ENCODE data around the gene IFNAR2.
"Not testable (repeated sequence)": the region's sequence is repeated elsewhere in the genome, so short reads cannot be mapped to it uniquely, and the experiment has no call there.

Gene IFNAR2

DNA sequence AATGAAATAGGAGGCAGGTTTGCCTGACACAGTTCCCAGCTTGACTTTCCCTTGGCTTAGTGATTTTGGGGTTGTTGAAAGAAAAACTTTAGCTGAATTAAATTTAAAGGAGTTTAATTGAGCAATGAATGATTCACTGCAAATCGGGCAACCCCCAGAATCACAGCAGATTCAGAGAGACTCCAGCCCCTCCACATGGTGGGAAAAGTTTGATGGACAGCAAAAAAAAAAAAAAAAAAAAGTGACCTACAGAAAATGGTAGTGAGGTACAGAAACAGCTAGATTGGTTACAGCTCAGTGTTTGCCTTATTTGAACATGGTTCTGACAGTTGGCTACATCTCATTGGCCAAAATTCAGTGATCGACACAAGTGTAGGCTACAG lies 12.6 kb upstream of the IFNAR2 start:
- no peak for DNase-seq

DNA sequence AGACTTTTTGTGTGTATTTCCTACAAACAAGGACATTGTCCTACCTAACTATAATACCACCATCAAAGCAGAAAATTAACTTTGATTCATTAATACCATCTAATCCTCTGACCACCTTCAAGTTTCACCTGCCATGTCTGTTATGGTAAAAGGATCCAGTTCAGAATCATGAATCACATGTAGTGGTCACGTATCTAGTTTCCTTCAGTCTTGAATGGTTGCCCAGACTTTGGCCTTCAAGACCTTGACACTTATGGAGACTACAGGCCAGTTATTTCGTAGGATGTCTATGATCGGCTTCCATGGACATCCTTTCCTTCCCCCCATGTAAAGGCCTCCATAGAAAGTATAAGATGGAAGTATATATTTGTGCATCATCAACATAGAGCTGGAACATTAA lies 10.4 kb upstream of the IFNAR2 start:
- DNase-seq = no peak

DNA sequence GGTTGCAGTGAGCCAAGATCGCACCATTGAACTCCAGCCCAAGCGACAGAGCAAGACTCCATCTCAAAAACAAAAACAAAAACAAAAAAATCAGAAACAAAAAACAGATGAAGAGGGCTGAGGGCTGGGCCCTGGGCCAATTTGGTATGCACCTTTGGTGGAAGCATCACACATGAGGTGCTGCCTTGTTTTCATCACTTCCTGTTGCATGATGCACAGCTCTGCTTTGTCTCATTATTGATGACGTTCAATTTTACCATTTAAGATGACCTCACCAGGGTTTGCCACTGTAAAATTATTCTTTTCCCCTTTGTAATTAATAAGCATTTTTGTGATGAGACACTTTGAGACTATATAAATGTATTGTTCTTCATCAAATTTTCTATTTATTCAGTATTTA lies 9.8 kb upstream of the IFNAR2 start:
- no peak for DNase-seq

DNA sequence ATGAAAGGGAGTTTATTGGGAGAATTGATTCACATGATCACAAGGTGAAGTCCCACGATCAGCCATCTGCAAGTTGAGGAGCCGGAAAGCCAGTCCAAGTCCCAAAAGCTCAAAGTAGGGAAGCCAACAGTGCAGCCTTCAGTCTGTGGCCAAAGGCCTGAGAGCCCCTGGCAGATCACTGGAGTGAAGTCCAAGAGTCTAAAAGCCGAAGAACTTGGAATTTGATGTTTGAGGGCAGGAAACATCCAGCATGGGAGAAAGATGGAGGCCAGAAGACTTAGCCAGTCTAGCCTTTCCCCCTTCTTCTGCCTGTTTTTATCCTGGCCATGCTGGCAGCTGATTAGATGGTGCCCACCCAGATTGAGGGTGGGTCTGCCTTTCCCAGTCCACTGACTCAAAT lies 4.4 kb upstream of the IFNAR2 start:
- DNase-seq = not testable (repeated sequence)

DNA sequence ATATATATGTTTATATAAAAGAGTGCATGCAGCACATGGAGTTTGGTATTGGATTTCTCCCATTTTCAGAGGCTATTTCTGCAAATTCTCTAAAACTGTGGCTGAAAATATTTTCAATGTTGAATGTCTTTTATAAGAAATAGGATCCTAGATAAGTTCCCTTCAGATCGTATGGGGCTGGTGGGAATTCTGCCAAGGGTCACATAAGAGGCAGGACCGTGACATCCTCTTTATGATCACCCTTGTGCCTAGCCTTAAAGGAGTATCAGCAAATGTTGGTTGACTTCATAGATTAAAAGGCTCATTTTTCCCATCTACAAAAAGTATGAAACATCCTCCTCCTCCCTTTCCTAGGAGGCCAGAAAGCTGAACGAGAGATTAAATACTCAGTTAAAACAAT lies 1.3 kb upstream of the IFNAR2 start:
- DNase-seq = no peak

DNA sequence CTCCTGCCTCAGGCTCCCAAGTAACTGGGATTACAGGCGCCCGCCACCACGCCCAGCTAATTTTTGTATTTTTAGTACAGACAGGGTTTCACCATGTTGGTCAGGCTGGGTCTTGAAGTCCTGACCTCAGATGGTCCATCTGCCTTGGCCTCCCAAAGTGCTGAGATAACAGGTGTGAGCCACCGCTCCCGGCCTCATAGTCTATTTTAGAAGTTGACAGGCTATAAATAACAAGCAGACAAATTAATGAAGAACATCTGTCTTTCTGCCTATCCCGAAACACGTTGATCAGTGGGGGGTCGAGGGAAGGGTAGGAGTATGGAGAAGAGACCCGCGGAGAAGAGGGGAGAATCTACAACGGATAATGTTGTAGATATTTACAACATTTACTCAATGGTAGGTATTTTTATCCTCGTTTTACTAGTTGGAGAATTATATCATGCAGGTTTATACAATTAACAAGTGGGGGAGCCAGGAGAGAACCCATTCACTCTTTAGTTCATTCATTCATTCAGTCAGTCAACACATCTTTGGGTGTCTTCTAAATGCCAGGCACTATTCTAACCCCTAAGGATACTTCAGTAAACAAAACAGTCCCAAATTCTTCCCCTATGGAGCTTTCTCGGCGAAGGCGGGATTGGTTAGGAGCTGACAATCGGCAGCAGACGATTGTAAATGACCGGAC lies 497 bp upstream of the IFNAR2 start:
- DNase-seq = no peak

DNA sequence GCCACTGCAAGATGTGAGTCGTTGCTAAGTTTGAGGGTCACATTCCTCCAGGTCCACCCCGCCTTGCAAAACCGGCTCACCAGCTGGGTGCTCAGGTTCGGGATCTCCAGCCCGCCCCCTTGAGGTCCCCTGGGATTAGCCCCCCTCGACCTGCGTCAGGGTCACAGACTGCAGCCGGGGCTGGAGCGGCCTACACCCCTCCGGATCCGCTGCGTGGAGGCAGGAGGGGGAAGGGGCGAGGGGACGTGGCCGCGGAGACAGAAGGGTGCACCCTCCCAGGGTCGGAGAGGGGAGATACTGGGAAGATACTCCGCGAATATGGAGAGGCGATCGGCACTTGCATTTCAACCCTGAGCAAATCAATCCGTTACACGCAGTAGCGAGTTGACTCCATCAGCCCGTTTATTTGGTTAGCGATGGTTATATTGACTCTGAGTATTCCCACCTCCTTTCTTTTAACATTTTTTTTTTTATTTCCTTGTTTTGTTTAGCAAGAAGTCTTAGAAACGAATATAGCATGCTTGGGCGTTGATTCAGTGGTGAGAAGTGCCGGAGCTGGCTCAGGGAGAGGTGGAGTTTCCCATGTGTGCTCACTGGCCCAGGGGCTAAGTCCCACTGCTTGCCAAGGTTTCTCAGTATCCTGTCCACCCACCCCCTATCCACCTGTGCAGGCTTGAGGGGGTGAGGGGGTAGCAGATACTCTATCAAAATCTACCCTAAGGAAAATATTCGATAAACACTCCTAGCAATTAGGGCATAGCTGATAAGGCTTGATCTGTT lies 997 bp downstream of the IFNAR2 start:
- peak; percentile 45 to 55 for DNase-seq

DNA sequence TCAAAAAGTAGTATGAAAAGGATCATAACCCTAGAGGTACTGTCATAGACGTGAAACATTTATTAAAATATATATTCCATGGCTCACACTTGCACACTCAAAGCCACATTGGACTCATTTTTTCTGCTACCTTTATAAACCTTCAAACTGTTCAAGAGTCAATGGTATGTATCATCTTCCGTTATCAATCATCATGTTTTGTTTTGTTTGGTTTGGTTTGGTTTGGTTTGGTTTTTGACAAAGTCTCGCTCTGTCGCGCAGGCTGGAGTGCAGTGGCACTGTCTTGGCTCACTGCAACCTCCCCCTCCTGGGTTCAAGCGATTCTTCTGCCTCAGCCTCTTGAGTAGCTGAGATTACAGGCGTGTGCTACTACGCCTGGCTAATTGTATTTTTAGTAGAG lies 1.8 kb downstream of the IFNAR2 start:
- no peak for DNase-seq

DNA sequence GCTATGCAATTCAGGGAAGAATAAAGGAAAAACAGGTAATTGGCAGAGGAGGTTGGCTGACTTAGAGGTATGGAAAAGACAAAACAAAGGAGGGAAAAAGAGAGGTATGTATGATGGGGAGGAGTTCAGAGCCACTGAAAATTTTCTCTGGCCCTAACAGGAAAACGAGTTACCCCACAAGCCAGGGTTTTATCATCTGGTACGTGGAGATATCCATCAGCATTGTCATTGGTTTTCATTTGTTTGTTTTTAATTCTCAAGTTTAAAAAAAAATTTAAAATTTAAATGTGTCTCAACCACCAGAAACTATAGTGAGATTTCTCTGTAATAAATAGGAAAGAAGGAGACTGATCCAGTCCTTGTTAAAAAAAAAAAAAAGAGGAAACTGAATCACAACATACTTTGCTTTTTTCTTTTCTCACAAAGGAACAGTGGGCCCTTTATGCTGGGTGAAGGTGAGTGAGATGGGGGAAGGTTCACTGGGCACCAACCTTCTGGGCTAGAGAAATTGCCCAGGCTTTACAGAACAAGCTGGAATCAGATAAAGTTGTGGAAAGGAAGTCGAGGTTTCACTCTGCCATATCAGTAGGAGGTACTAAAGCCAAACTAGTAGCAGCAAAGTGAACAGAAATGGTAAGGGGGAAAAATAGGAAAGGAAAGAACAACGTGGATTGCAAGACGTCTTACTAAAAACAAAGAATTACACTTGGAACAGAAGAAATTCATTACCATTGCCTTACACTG lies 2.7 kb downstream of the IFNAR2 start:
- no peak for DNase-seq

DNA sequence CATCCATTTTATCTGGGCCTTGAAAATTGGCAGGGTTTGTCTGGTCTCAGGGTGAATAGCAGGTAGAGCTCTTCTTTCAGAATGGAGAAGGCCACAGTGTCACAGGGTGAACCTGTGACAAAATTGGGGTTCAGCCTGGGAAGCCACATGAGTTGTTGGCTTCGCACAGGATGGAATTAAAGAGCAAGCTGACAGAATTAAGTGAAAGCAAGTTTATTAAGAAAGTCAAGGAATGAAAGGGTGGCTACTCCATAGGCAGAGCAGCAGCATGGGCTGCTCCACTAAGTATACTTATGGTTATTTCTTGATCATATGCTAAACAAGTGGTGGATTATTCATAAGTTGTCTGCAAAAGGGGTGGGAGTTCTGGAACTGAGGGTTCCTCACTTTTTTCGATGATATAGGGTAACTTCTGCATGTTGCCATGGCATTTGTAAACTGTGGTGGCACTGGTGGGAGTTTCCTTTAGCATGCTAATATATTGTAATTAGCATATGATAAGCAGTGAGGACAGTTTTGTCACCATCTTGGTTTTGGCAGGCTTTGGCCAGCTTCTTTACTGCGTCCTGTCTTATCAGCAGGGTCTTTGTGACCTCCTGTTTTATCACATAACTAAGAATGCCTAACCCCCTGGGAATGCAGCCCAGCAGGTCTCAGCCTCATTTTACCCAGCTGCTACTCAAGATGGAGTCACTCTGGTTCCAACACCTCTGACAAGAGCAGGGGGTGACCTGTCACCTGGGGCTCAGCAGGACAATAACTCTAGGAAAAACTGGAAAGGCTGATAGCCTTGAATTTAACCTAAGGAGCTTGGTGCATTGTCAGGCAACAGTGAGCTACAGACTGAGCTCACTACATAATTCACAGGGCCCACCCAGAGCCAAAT lies 5.1 kb downstream of the IFNAR2 start:
- no peak for DNase-seq

DNA sequence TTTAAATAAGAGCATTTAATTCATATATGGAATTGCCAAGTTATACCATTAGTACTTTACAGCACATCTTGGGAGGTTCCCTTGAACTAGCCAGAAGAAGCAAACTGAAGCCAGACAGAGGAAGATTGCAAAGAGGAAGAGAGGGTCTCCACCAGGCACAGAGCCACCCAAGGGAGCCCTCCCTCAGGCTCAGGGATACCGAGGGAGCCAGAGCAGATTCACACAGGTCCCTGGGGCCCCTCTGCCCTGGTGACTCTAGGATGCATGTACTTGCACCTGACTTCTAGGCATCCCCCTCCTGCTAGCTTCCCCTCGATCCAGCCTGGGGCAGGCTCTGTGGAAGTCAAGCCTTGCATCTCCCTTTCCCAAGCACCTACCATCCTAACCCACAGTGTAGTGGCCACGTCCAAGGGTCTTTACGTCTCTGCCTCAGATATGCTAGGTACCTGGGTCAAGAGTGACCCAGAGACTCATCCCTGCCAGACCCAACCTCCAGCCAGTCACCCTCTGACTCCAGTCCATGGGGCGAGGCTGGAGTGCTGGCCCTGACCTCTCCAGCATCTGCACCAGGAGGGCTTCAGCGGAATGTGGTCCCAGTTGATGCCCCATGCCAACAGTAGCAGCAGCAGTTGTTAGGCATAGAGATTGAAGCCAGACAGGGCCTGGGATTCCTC lies 6.4 kb downstream of the IFNAR2 start:
- no peak for DNase-seq

DNA sequence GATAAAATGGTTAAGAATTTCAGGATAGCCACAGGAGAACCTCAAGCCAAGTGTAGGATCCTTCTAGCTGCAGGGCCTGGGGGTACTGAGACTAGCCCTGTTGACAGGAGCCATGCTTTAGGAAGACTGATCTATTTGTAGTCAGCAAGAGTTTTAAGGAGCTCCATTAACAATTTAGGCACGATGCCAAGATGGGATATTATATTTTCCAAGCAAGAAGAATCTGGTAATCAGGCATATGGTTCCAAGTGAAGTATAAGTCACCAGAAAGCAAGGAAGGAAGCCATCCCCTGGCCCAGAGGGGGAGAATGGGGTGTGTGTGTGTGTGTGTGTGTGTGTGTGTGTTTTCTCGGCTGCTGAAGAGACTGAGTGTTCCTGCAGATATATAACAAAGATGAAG lies 7.0 kb downstream of the IFNAR2 start:
- DNase-seq = no peak

DNA sequence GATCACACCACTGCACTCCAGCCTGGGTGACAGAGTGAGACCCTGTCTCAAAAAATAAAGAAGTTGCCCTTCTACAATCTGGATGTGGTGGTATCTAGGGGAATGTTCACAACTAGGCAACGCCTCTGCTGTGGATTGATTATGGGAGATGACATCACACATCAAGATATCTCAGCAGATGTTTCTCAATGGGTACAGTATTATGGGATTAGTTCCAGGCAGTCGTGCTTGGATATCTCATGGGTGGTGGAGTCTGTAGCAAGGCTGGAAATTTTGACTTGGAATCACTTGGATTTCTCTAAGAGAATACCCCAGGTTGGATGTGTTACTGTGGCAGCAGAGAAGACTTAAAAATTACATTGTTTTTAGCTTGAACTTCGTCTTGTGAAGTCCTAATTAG lies 7.7 kb downstream of the IFNAR2 start:
- DNase-seq = no peak

DNA sequence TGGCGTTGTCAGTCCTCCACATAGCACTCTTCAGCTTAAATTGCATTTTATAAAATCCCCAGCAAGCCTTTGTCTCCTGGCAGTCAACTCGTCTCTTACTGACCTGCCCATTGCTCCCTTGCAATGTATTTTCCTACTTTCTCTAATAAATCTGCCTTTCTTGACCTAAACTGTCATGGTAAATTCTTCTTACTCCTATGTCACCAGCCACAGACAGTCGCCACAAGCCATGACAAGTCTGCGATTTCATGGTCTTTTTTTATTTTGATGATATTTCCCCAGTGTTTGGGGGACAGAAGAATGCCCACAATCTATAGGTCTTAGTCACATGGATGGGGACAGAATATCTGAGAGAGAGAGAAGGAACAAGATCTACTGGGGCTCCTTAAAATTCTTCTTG lies 8.4 kb downstream of the IFNAR2 start:
- no peak for DNase-seq

DNA sequence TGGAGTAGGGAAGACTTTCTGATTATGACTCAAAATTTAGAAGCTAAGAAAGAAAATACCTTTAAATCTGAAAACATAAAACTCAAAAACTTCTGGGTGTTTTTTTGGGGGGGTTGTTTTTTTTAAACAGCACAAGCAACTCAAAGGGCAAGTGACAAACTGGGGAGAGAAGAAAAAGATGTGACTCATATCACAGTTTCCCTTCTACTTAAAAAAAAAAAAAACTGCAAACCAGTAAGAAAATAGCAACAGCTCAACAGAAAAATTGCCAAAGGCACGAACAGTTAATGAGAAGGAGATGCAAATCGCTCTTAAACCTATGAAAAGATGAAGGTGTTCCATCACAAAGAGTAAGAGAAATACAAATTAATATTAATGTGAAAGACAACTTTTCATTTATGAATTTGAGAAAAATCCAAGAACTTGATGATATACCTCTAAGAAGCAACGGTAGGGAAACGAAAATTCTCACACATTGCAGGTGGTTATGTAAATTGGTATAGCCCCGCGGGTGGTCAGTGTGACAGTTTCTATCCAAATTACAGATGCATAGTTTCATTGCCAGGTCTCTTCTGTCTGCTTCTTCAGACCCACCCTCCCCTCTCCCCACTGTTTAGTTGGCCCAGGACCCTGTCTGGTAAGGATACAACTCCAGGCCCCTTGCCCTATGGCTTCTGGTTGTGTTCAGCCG lies 9.0 kb downstream of the IFNAR2 start:
- DNase-seq = peak in 1 of 2 donors; percentile 49

DNA sequence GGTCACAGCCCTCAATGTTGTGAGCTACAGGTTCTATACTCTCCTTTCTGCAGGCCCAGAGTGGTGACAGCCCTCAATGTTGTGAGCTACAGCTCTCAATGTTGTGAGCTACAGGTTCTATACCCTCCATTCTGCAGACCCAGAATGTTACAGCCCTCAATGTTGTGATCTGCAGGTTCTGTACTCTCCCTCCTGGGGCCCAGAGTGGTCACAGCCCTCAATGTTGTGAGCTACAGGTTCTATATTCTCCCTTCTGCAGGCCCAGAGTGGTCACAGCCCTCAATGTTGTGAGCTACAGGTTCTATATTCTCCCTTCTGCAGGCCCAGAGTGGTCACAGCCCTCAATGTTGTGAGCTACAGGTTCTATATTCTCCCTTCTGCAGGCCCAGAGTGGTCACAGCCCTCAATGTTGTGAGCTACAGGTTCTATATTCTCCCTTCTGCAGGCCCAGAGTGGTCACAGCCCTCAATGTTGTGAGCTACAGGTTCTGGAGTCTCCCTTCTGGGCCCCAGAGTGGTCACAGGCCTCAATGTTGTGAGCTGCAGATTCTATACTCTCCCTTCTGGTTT lies 9.9 kb downstream of the IFNAR2 start:
- DNase-seq = not testable (repeated sequence)

DNA sequence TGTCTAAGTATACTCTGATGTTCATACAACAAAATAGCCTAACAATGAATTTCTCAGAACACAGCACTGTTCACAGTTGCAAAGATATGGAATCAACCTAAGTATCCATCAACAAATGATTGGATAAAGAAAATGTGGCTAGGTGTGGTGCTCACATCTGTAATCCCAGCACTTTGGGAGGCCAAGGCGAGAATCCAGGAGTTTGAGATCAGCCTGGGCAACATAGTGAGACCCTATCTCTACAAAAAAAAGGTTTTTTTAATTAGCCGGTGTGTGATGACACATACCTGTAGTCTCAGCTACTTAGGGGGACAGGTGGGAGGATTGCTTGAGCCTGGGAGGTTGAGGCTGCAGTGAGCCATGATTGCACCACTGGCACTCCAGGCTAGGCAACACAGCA lies 10.7 kb downstream of the IFNAR2 start:
- no peak for DNase-seq

DNA sequence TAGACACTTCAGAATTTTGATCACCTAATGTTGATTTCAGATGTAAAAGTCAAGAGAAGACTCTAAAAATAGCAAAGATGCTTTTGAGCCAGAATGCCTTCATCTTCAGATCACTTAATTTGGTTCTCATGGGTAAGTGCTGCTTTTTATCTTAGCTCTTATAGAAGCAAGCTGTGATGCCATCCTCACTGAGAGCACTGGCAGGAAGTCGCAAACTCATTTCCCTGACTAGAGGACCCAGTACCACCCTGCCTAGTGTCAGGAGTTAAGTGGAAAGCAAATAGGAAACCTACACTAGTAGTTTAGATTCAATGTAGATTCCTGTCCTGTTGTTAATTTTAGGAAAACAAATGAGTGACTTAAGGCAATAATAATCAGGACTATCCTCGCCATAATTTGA lies 12.1 kb downstream of the IFNAR2 start:
- peak in 1 of 2 donors; percentile 44 for DNase-seq

DNA sequence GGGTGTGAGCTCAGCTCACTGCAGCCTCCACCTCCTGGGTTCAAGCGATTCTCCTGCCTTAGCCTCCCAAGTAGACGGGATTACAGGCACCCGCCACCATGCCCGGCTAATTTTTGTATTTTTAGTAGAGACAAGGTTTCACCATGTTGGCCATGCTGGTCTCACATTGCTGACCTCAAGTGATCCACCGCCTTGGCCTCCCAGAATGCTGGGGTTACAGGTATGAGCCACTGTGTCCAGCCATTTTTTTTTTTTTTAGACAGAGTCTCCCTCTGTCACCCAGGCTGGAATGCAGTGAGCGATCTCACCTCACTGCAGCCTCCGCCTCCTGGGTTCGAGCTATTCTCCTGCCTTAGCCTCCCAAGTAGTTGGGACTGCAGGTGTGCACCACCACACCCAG lies 13.1 kb downstream of the IFNAR2 start:
- DNase-seq = not testable (repeated sequence)

DNA sequence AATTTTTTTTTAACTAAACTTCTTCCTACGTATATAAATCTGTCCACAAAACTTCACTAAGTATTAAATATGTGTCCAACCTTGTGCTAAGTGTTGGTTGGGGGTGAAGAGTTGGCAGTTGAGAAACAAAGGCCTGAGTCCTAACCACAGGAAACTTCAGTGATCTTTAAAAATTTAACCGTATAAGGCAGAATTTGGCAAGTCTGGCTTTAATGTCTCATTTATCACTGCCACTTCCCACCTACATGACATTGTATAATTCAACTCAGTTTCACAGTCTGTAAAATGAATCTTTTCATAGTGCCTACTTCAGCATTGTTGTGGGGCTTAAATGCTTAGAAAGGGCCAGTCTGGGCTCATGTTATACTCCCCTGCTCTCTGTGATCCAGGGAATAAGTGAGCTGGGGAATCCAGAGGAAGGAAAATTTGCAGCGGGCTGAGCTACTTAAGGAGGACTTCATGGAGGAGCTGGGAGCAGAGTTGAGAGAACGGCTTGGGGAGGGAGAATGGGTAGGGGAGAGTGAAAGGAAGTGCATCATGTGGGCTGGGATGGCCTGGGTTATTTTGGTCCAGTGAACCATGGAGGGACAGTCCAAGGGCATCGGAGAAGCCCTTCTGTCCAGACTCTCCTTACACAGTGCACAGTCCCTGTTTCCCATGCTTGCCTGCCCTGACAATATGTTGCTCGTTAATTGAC lies 14.5 kb downstream of the IFNAR2 start:
- no peak for DNase-seq

DNA sequence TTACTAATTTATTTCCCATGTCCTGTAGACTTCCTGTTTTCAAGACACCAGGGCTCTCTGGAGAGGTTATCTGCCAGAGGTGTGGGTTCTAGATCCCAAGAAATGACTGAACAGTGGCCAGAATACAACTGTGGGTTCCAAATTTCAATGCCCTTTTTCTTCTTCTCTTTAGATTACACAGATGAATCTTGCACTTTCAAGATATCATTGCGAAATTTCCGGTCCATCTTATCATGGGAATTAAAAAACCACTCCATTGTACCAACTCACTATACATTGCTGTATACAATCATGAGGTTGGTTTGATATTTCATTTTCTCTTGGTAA lies 15.0 kb downstream of the IFNAR2 start:
- DNase-seq = no peak

All from CD4-positive, alpha-beta T cell treated with Interferon alpha-2 for 1 hour (primary cell).